ENCODE data around the gene EML4. TPM values are rescaled to one million over a fixed set of nuclear protein-coding genes. Genes with fewer than 3 reads are reported as not detected.

The EML4 gene
- polyA plus RNA-seq, 1 of the 3 experiments (the other 2 are of a cell fraction), result 35.0 TPM

DNA sequence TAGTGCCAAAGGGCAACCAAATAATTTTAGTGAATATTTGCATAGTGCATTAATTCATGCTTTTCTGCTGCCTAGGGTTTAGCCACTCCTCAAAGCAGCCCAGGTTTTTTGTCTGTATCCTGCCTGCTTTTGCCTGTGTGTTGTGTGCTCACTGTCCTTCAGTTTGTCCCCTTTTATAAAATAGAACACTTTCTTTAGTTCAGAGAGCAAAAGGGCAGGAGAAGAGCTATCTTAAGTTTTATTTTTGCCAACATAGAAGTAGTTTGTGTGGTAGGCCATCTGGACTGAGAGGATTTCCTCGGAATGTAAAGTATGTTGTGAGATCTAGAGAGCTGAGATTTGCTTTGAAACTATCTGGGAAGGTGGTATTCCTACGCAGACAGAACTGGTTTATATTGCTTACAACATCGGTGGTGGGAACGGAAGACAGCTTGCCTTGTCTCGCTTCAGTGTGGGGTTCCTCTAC is 64.9 kb downstream of the EML4 start:
- Histone ChIP-seq H3K9ac (no peak overlapping the region), H3K27me3 (ENCODE audit: insufficient read depth) (no peaks in the 10 kb centered on the region), H3K36me3 (replicated peaks in 1 of 2; ENCODE audit: control insufficient read depth in 1 of 2, insufficient read depth in 2 of 2, low read length in 1 of 2) (no peaks in the 10 kb centered on the region), H3K4me3 (ENCODE audit: low read depth in 2 of 2, low read length in 1 of 2) (no peak overlapping the region), H3K9me3 (no peaks in the 10 kb centered on the region), H3K79me2 (ENCODE audit: insufficient read depth) (peaks cover 66% of the 10 kb centered on the region), H2AFZ (ENCODE audit: low read depth) (no peak overlapping the region), H3K27ac (ENCODE audit: low read depth in 2 of 2, low read length in 1 of 2) (peak overlapping the region; percentile 25 to 41; a peak in 2 of 4 replicates), H3K9me2 (no peaks in the 10 kb centered on the region), H3K4me2 (peak overlapping the region; percentile 36), H3F3A (replicated peaks; ENCODE audit: insufficient read depth) (no peaks in the 10 kb centered on the region), H4K20me1 (ENCODE audit: insufficient read depth) (peaks cover 18% of the 10 kb centered on the region), H3K4me1 (ENCODE audit: control insufficient read depth in 1 of 2, insufficient read depth in 2 of 2, low read depth in 1 of 2, low read length in 1 of 2) (peaks cover 0 to 13% of the 10 kb centered on the region in 2 experiments; a peak in 3 of 4 replicates)
- POLR2A ChIA-PET, result no interaction called here
- DNase-seq, result no peak
- TF ChIP-seq CTCF (IDR thresholded peaks at IDR 0.05), result no peak
- peak; percentile 42 for TF ChIP-seq TCF12 (IDR thresholded peaks at IDR 0.05)
- TF ChIP-seq, protein P1, sequence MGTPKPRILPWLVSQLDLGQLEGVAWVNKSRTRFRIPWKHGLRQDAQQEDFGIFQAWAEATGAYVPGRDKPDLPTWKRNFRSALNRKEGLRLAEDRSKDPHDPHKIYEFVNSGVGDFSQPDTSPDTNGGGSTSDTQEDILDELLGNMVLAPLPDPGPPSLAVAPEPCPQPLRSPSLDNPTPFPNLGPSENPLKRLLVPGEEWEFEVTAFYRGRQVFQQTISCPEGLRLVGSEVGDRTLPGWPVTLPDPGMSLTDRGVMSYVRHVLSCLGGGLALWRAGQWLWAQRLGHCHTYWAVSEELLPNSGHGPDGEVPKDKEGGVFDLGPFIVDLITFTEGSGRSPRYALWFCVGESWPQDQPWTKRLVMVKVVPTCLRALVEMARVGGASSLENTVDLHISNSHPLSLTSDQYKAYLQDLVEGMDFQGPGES (IDR thresholded peaks at IDR 0.05; ENCODE audit: low read depth, low read length), result no peak
- no peak for TF ChIP-seq MXI1 (IDR thresholded peaks at IDR 0.05; ENCODE audit: low read depth, low read length)
- 98% methylated on average over 5 of the region's 5 CpGs for WGBS (ENCODE audit: low lambda C conversion rate)
- CTCF ChIA-PET, result interaction anchor here (1.1 to 1.8 kb wide), 6 partner anchors 11 to 148 kb away, joined by 3 to 7 read pairs (median 4); no protein-coding TSS in a partner anchor

DNA sequence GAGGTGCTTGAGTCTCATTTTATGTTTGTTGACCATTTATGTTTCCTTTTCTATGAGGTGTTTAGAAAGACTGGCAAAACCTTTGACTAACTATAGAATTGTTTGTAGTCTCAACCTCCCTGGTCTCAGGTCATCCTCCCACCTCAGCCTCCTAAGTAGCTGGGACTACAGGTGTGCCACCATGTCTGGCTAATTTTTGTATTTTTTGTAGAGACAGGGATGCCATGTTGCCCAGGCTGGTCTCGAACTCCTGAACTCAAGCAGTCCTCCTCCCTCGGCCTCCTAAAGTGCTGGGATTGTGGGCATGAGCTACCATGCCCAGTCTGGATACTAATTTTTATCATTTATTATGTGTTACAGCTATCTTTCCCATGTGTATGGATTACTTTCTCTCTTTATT is 67.8 kb downstream of the EML4 start:
- no peak overlapping the region for H2AFZ ChIP-seq (ENCODE audit: low read depth)
- H3K4me2 ChIP-seq, result no peak overlapping the region
- H4K20me1 ChIP-seq (ENCODE audit: insufficient read depth), result peaks cover 16% of the 10 kb centered on the region
- ChIA-PET CTCF (interaction anchor here (1.1 to 6.4 kb wide), 2 partner anchors 24 to 141 kb away, joined by 3 to 46 read pairs; no protein-coding TSS in a partner anchor), POLR2A (no interaction called here)
- DNase-seq, result no peak
- no peaks in the 10 kb centered on the region for H3K9me3 ChIP-seq
- no peak overlapping the region for H3K27ac ChIP-seq (ENCODE audit: low read depth in 2 of 2, low read length in 1 of 2)
- H3K9ac ChIP-seq, result no peak overlapping the region
- peaks cover 2 to 21% of the 10 kb centered on the region in 2 experiments; a peak in 3 of 4 replicates for H3K4me1 ChIP-seq (ENCODE audit: control insufficient read depth in 1 of 2, insufficient read depth in 2 of 2, low read depth in 1 of 2, low read length in 1 of 2)
- no peaks in the 10 kb centered on the region for H3K9me2 ChIP-seq
- WGBS (ENCODE audit: low lambda C conversion rate), result 98% methylated on average over 2 of the region's 2 CpGs
- peaks cover 74% of the 10 kb centered on the region for H3K79me2 ChIP-seq (ENCODE audit: insufficient read depth)
- no peaks in the 10 kb centered on the region for H3K27me3 ChIP-seq (ENCODE audit: insufficient read depth)
- no peak overlapping the region for H3K4me3 ChIP-seq (ENCODE audit: low read depth in 2 of 2, low read length in 1 of 2)
- no peaks in the 10 kb centered on the region for H3K36me3 ChIP-seq (replicated peaks in 1 of 2; ENCODE audit: control insufficient read depth in 1 of 2, insufficient read depth in 2 of 2, low read length in 1 of 2)
- no peaks in the 10 kb centered on the region for H3F3A ChIP-seq (replicated peaks; ENCODE audit: insufficient read depth)
- no peak for TF ChIP-seq ELF1 (IDR thresholded peaks at IDR 0.05)
- no peak for TF ChIP-seq RXRA (IDR thresholded peaks at IDR 0.05; ENCODE audit: borderline replicate concordance, low read depth)
- TF ChIP-seq RCOR1 (IDR thresholded peaks at IDR 0.05; ENCODE audit: low read length), result no peak
- TF ChIP-seq SMC3 (IDR thresholded peaks at IDR 0.05; ENCODE audit: low read depth, low read length), result no peak
- TF ChIP-seq, protein P2, sequence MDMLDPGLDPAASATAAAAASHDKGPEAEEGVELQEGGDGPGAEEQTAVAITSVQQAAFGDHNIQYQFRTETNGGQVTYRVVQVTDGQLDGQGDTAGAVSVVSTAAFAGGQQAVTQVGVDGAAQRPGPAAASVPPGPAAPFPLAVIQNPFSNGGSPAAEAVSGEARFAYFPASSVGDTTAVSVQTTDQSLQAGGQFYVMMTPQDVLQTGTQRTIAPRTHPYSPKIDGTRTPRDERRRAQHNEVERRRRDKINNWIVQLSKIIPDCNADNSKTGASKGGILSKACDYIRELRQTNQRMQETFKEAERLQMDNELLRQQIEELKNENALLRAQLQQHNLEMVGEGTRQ (IDR thresholded peaks at IDR 0.05; ENCODE audit: borderline replicate concordance, low read depth, low read length), result no peak
- TF ChIP-seq, protein P3, sequence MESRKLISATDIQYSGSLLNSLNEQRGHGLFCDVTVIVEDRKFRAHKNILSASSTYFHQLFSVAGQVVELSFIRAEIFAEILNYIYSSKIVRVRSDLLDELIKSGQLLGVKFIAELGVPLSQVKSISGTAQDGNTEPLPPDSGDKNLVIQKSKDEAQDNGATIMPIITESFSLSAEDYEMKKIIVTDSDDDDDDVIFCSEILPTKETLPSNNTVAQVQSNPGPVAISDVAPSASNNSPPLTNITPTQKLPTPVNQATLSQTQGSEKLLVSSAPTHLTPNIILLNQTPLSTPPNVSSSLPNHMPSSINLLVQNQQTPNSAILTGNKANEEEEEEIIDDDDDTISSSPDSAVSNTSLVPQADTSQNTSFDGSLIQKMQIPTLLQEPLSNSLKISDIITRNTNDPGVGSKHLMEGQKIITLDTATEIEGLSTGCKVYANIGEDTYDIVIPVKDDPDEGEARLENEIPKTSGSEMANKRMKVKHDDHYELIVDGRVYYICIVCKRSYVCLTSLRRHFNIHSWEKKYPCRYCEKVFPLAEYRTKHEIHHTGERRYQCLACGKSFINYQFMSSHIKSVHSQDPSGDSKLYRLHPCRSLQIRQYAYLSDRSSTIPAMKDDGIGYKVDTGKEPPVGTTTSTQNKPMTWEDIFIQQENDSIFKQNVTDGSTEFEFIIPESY (IDR thresholded peaks at IDR 0.05; ENCODE audit: borderline replicate concordance, low read depth), result no peak
- no peak for TF ChIP-seq YY1 (IDR thresholded peaks at IDR 0.05; ENCODE audit: low read depth)
- TF ChIP-seq REST (IDR thresholded peaks at IDR 0.05; ENCODE audit: low read depth, low read length), result no peak
- TF ChIP-seq NFIC (IDR thresholded peaks at IDR 0.05; ENCODE audit: borderline replicate concordance), result no peak
- TF ChIP-seq CTCF (IDR thresholded peaks at IDR 0.05), result no peak
- TF ChIP-seq CHD2 (IDR thresholded peaks at IDR 0.05; ENCODE audit: low read length, partially characterized antibody), result no peak
- TF ChIP-seq POLR2AphosphoS5 (IDR thresholded peaks at IDR 0.05; ENCODE audit: low read depth, low read length), result no peak

Data from SK-N-SH (cell line).